GM23338 (cell line): ENCODE data around the gene CDC42EP5.

Experiments
- CREB1 ChIP-seq: fragments of 250-450 bp; sonication (Bioruptor Pico); IDR thresholded peaks from 2 replicates; pipeline ENCODE4 v1.5.0; 2020; ENCODE audit warnings: low read depth, mild to moderate bottlenecking, moderate library complexity
- CTCF ChIP-seq, 2 experiments: fragments of 200-600 bp in 1 of 2; sonication (generic) in 1 of 2; conservative IDR thresholded peaks; 2 replicates each; pipeline versions ENCODE4 v1.5.1 to v1.6.1; 2016 to 2017; ENCODE audit warnings: antibody characterized with exemption in 2 of 2, low read depth in 2 of 2, mild to moderate bottlenecking in 2 of 2, moderate library complexity in 1 of 2
- EZH2 ChIP-seq: fragments of 200-600 bp; sonication (generic); IDR thresholded peaks from one replicate; pipeline ENCODE4 v1.8.0; 2017; ENCODE audit warnings: antibody characterized with exemption, mild to moderate bottlenecking, low read depth; ENCODE audit not compliant: unreplicated experiment
- EZH2phosphoT487 ChIP-seq: fragments of 200-600 bp; sonication (generic); IDR thresholded peaks from one replicate; pipeline ENCODE4 v1.8.1; 2018; ENCODE audit warnings: antibody characterized with exemption; ENCODE audit not compliant: unreplicated experiment
- POLR2AphosphoS5 ChIP-seq: IDR thresholded peaks from 2 replicates; pipeline ENCODE4 v1.6.1; 2016; ENCODE audit warnings: antibody characterized with exemption, low read depth
- REST ChIP-seq: IDR thresholded peaks from one replicate; pipeline ENCODE4 v1.6.1; 2018; ENCODE audit warnings: antibody characterized with exemption; ENCODE audit not compliant: unreplicated experiment
- ZNF114 ChIP-seq: fragments of 250-450 bp; sonication (Bioruptor Pico); IDR thresholded peaks from 2 replicates; pipeline ENCODE4 v1.5.0; 2020; ENCODE audit warnings: mild to moderate bottlenecking, moderate library complexity

- TF ChIP-seq POLR2AphosphoS5 (no peak), CTCF (conservative IDR thresholded peaks at IDR 0.05; ENCODE audit: low read depth in 2 of 2) (no peak), EZH2 (no peak), EZH2phosphoT487 (no peak), REST (no peak), ZNF114 (no peak), CREB1 (CRISPR knock-in tag) (no peak)
Observed at GRCh38 chr19:54489341-54489740, 16.2 kb upstream of the CDC42EP5 start.
